Stimulated activated CD8-positive, alpha-beta memory T cell treated with anti-CD3 and anti-CD28 coated beads, Interleukin-15, amount 100 ng/mL, for 24 hours (primary cell): Measurements from ENCODE around the gene TRMT2B.
"Not testable (repeated sequence)": the region's sequence is repeated elsewhere in the genome, so short reads cannot be mapped to it uniquely, and the experiment has no call there.

Experiments
- DNase-seq: peaks from one replicate; pipeline ENCODE4 v3.0.0-alpha.2; 2020; ENCODE audit warnings: low read depth

The TRMT2B gene

GRCh38 chrX:101009090-101009489 is 42.8 kb downstream of the TRMT2B start:
- DNase-seq: no peak

GRCh38 chrX:100999451-100999850 is 52.5 kb downstream of the TRMT2B start:
- DNase-seq: no peak

- no peak for DNase-seq
These were observed 56.4 kb downstream of the TRMT2B start for GRCh38 chrX:100995469-100995868.

GRCh38 chrX:100994352-100995281 is 57.3 kb downstream of the TRMT2B start:
- no peak for DNase-seq

GRCh38 chrX:100990139-100990538 is 61.8 kb downstream of the TRMT2B start:
- DNase-seq: no peak

GRCh38 chrX:100984818-100985217 is 67.1 kb downstream of the TRMT2B start:
- no peak for DNase-seq

- not testable (repeated sequence) for DNase-seq
These were observed 70.4 kb downstream of the TRMT2B start for GRCh38 chrX:100981498-100981845.

- DNase-seq: no peak
These were observed 71.1 kb downstream of the TRMT2B start for GRCh38 chrX:100980608-100981497.

- DNase-seq: no peak
These were observed 71.9 kb downstream of the TRMT2B start for GRCh38 chrX:100979881-100980607.

- no peak for DNase-seq
These were observed 75.7 kb downstream of the TRMT2B start for GRCh38 chrX:100976211-100976610.

GRCh38 chrX:100975212-100975611 is 76.7 kb downstream of the TRMT2B start:
- DNase-seq: no peak

GRCh38 chrX:100973411-100973810 is 78.5 kb downstream of the TRMT2B start:
- DNase-seq: no peak

GRCh38 chrX:100969936-100970335 is 82.0 kb downstream of the TRMT2B start:
- DNase-seq: no peak

GRCh38 chrX:100969408-100969807 is 82.5 kb downstream of the TRMT2B start, which contains the start of gene ARL13A:
ARL13A (plus strand) TSS chrX:100969708; CDS start chrX:100973690, 3,982 bp downstream.
- DNase-seq: no peak

- DNase-seq: no peak
These were observed 87.5 kb downstream of the TRMT2B start for GRCh38 chrX:100964362-100964761.

- no peak for DNase-seq
These were observed 89.1 kb downstream of the TRMT2B start for GRCh38 chrX:100962811-100963210.
